ENCODE results near the gene GPR61.

GRCh38 chr1:109564194-109564878 lies 24.7 kb downstream of the GPR61 start:
- TF ChIP-seq, protein P1, sequence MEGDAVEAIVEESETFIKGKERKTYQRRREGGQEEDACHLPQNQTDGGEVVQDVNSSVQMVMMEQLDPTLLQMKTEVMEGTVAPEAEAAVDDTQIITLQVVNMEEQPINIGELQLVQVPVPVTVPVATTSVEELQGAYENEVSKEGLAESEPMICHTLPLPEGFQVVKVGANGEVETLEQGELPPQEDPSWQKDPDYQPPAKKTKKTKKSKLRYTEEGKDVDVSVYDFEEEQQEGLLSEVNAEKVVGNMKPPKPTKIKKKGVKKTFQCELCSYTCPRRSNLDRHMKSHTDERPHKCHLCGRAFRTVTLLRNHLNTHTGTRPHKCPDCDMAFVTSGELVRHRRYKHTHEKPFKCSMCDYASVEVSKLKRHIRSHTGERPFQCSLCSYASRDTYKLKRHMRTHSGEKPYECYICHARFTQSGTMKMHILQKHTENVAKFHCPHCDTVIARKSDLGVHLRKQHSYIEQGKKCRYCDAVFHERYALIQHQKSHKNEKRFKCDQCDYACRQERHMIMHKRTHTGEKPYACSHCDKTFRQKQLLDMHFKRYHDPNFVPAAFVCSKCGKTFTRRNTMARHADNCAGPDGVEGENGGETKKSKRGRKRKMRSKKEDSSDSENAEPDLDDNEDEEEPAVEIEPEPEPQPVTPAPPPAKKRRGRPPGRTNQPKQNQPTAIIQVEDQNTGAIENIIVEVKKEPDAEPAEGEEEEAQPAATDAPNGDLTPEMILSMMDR (IDR thresholded peaks at IDR 0.05), result no peak
- TF ChIP-seq POLR2A (IDR thresholded peaks at IDR 0.05) (no peak), POLR2AphosphoS5 (IDR thresholded peaks at IDR 0.05; ENCODE audit: insufficient read depth in 1 of 2, low read depth in 1 of 2) (no peak)
